ENCODE measurements around the gene MED16.

GRCh38 chr19:901216-902092, 8.5 kb upstream of the MED16 start:
- TF ChIP-seq POLR2A (IDR thresholded peaks at IDR 0.05; ENCODE audit: low read depth, low read length) (no peak), POLR2AphosphoS5 (IDR thresholded peaks at IDR 0.05; ENCODE audit: low read depth, low read length) (no peak)

Measured in GM12891 (cell line).